Right ventricle myocardium inferior (tissue), 1 donor: ENCODE measurements around the gene NPLOC4. TPM values are rescaled to one million over a fixed set of nuclear protein-coding genes. Genes with fewer than 3 reads are reported as not detected.

Source experiments
- ATAC-seq: fragments of 200-7000 bp; cut with Tn5 transposase; one replicate; pipeline ENCODE4 v1.9.1; 2020; ENCODE audit warnings: mild to moderate bottlenecking, moderate library complexity
- DNase-seq: peaks from one replicate; pipeline ENCODE4 v3.0.0; 2021; ENCODE audit errors: missing footprints
- intact Hi-C: fragments of 100-400 bp; cut with DNase I; formaldehyde crosslinking; loops from one replicate; pipeline ENCODE4 v1.11.0; 2022
- total RNA-seq: library from RNA; stranded (reverse); fragmentation: NEBNext Ultra II Directional; extraction: Animal tissue kit (Norgen Biotek cat#: 25700); gene quantifications from one replicate; pipeline ENCODE4 v1.2.1, GENCODE V29; 2021
- donor health status: DM: no; HTN: yes; CAD: no; lungs with severe emphysema.

Gene NPLOC4
- total RNA-seq, 1 donor from 2014 or later, result 82.0 TPM

DNA sequence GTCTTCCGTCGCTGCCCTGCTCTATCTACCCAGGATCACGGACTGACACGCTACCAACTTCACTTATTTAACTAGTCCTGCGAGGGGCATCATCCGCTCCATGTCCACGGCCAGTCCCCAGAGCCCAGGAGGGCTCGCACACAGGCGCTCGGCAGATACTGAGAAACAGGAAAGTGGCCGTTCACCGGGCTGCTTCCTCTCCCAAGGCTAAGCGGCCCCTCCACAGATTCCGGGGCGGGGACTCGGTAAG lies 29.1 kb upstream of the NPLOC4 start:
- peak; percentile 9 for ATAC-seq
- no peak for DNase-seq
- intact Hi-C loops, result no loop called here

- ATAC-seq (peak; percentile 11), DNase-seq (no peak)
- intact Hi-C loops, result no loop called here
Observed at GRCh38 chr17:81665205-81666091, 28.5 kb upstream of the NPLOC4 start.

GRCh38 chr17:81664051-81664470 lies 27.1 kb upstream of the NPLOC4 start:
- no peak for DNase-seq
- ATAC-seq, result no peak
- intact Hi-C loops, result no loop called here

- DNase-seq, result no peak
- intact Hi-C loops, result no loop called here
- ATAC-seq, result no peak
Observed at GRCh38 chr17:81662002-81662401, 25.1 kb upstream of the NPLOC4 start.

DNA sequence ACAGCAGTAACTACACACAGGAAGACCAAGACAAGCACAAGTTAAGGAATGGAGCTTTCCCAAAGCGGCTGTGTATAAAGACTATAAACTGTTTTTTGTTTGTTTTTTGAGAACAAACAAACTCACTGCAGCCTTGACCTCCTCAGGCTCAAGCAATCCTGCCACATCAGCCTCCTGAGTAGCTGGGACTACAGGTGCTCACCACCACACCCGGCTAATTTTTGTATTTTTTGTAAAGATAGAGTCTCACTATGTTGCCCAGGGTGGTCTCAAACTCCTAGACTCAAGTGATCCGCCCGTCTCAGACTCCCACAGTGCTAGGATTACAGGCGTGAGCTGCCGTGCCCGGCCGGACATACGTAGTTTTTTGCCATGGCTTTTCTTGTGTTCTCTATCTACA lies 23.5 kb upstream of the NPLOC4 start:
- ATAC-seq (no peak), DNase-seq (no peak)
- intact Hi-C loops, result no loop called here

DNA sequence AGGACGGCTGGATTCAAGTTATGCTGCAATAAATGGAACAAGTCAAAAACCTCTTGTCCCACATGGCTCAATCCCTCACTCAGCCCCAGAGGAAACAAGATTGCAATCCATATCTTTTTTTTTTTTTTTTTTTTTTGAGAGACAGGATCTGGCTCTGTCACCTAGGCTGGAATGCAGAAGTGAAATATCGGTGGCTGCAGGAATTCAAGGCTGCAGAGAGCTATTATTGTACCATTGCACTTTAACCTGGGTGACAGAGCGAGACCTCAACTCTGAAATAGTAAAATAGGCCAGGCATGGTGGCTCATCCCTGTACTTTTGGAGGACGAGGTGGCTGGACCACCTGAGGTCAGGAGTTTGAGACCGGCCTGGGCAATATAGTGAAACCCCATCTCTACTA lies 22.1 kb upstream of the NPLOC4 start:
- intact Hi-C loops, result no loop called here
- ATAC-seq (no peak), DNase-seq (no peak)

DNA sequence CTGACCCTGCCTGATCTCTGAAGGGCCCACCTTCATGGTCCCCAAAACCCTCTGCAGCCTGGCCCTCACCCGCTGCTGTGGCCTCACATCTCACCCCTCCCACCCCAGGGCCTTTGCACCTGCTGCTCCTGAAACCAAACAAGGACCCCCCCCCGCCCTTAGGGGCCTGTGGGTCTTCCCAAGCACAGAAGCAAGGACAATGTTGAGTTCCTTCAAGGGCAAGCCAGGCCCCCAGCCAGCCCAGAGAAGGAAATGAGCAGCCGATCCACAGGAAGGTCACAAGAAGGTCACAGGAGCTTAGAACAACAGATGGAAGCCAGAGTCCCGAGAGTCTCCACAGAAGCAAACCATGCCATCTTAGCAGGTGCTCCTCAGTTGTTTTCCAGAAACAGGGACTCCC lies 19.9 kb upstream of the NPLOC4 start:
- intact Hi-C loops, result no loop called here
- no peak for ATAC-seq
- no peak for DNase-seq

DNA sequence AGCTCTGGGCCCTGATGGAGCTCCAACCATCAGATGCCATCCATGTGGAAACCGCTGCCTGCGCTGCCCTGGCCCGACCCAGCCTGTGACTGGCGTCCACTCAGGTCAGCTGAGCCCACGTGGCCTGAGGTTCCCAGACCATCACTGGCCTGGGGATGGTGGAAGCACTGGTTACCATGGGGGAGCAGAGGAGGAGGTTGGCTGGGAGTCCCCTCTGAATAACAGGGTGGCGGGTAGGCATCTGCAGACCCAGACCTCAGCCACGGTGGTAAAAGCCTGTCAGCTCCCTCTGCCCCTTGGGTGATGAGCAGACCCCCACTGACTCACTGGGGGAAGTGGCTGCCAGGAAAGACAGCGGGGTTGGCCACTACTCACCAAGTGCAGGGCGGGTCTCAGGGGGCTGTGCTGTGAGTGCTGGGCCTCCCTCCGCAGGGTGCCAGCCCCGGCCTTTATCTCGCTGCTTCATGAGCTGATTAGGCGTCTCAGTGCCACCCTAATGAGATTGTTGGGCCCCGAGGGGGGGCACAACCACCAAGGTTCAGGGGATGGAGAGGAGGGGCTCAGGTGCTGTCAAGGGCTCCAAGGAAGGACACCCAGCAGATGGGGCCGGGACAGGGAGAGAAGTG lies 19.3 kb upstream of the NPLOC4 start, which contains the start of gene PDE6G:
TSS of gene PDE6G (minus strand) at position 425 of the 626 bp plus-strand sequence. CDS start 3,237 bp downstream, outside the sequence.
- intact Hi-C loops, result no loop called here
- no peak for DNase-seq
- no peak for ATAC-seq

GRCh38 chr17:81655378-81656117 lies 18.6 kb upstream of the NPLOC4 start:
- ATAC-seq (peak; percentile 24), DNase-seq (no peak)
- intact Hi-C loops, result no loop called here

- ATAC-seq, result no peak
- intact Hi-C loops, result no loop called here
- no peak for DNase-seq
Observed at GRCh38 chr17:81652906-81653771, 16.2 kb upstream of the NPLOC4 start.

DNA sequence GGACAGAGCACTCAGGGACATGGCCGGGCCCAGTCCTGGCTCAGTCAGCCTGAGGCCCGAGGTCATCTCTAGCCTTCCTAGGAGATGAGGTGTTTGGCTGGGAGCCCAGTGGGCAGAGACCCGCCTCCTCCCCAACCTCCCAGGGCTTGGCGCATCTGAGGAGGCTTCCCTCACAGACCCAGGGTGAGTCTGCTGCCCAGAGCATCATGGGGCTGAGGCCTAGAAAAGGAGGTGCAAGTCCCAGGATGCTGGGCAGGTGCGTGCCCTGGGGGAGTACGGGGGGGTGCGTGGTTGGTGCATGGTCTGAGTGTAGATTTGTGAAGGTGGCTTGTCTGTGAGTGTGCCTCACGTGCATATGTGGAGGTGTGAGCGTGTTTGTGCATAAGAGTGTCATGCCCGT lies 14.8 kb upstream of the NPLOC4 start:
- no peak for ATAC-seq
- intact Hi-C loops, result no loop called here
- DNase-seq, result no peak

DNA sequence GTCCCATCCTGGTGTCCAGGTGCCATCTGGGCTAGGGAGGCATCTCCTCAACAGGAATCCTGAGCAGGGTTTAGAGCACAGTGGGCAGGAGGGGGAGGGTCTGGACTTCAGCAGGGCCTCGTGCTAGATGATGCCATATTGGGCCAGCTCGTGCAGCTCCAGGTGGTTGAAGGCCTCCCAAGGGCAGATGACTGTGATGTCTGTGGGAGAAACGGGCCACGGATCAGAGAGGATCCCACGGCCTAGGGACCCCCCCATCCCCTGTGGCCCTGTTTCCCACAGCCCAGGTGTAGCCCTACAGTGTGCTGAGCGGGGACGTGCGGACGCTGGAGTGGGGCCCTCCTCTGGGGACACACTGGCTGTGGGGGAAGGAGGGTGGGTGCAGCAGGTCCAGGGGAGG lies 14.0 kb upstream of the NPLOC4 start:
- no peak for ATAC-seq

DNA sequence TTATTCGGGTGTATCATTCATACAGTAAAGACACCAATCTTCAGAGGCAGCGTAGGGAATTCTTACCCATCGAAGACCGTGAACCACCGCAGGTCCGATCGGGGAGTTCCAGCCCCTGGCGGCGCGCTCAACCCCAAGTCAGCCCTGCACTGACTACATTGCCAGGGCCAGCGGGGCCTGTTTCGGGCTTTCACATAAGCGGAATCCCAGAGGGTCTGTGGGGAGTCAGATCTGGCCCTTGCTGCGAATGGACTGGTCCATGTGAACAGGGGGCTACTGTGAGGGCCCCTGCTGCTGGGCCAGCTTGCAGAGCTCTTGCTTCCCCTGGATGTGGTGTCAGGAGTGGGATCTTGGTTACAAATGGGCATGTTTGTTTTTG lies 11.8 kb upstream of the NPLOC4 start:
- intact Hi-C loops, result no loop called here
- DNase-seq (no peak), ATAC-seq (no peak)

More for the DNA sequence above, 14.0 kb upstream of the NPLOC4 start:
- no peak for DNase-seq
- intact Hi-C loops, result no loop called here

- DNase-seq, result no peak
- no peak for ATAC-seq
- intact Hi-C loops, result no loop called here
Observed at GRCh38 chr17:81648013-81648706, 11.2 kb upstream of the NPLOC4 start.

- DNase-seq (no peak), ATAC-seq (no peak)
- intact Hi-C loops, result no loop called here
Observed at GRCh38 chr17:81647640-81648012, 10.7 kb upstream of the NPLOC4 start.

GRCh38 chr17:81646869-81647600 lies 10.1 kb upstream of the NPLOC4 start:
- DNase-seq (no peak), ATAC-seq (no peak)
- intact Hi-C loops, result no loop called here

GRCh38 chr17:81644976-81645952 lies 8.4 kb upstream of the NPLOC4 start:
- intact Hi-C loops, result no loop called here
- no peak for ATAC-seq

More at GRCh38 chr17:81644976-81645952, 8.4 kb upstream of the NPLOC4 start:
- no peak for DNase-seq
